GM12878 (cell line): ENCODE measurements around the gene AVEN. TPM values are rescaled to one million over a fixed set of nuclear protein-coding genes. Genes with fewer than 3 reads are reported as not detected.

Experiments used
- ATAC-seq: fragments of 200-7000 bp; cut with Tn5 transposase; 3 replicates; pipeline ENCODE4 v1.9.1; 2020; ENCODE audit warnings: mild to moderate bottlenecking, moderate library complexity
- BruUV-seq: library from RNA; stranded (reverse); fragments of 400-500 nt; replicated peaks from 2 replicates; lab custom pipeline; 2021; lab: Mats Ljungman, UMichigan
- CTCF ChIA-PET: fragments of 300-600 bp; sonication (Branson Sonifier 250); formaldehyde crosslinking; extraction: SDS; loops from one replicate; lab custom pipeline; 2021; ENCODE audit warnings: inconsistent platforms; lab: Yijun Ruan, JAX
- POLR2A ChIA-PET: fragments of 350-600 bp; formaldehyde crosslinking; extraction: SDS; loops from one replicate; lab custom pipeline; 2021; ENCODE audit warnings: inconsistent platforms; lab: Charles Lee
- RAD21 ChIA-PET: fragments of 300-600 bp; sonication (Branson Sonifier 250); formaldehyde crosslinking; loops from one replicate; lab custom pipeline; 2023; ENCODE audit warnings: antibody characterized with exemption; ENCODE audit not compliant: unreplicated experiment; lab: Charles Lee
- SMC1A ChIA-PET: fragments of 300-600 bp; sonication (Branson Sonifier 250); formaldehyde crosslinking; loops from one replicate; lab custom pipeline; 2023; ENCODE audit not compliant: unreplicated experiment, uncharacterized antibody; lab: Charles Lee
- DNase-seq: peaks from one replicate; pipeline ENCODE4 v3.0.0-alpha.2; 2011; ENCODE audit warnings: low read depth, low spot score
- FAIRE-seq: peaks from 3 replicates; lab custom pipeline; 2011; peaks lifted over from hg19 to GRCh38; lab: Jason Lieb, UNC
- H2AFZ ChIP-seq: 2 replicates; pipeline ENCODE4 v1.6.0; 2011; ENCODE audit warnings: low read depth, low read length, control low read depth; ENCODE audit not compliant: control insufficient read depth
- H3K27ac ChIP-seq: 2 replicates; pipeline ENCODE4 v1.5.1; 2011; ENCODE audit warnings: control low read depth; ENCODE audit not compliant: control insufficient read depth, insufficient read depth
- H3K27me3 ChIP-seq, 2 experiments: replicated peaks in 1 of 2; 2 replicates each; pipeline versions ENCODE4 v1.6.0 to v1.6.1; 2011; ENCODE audit warnings: low read length in 1 of 2; ENCODE audit not compliant: control insufficient read depth in 2 of 2, insufficient read depth in 2 of 2
- H3K36me3 ChIP-seq, 2 experiments: 2 replicates each; pipeline ENCODE4 v1.5.1; 2011; ENCODE audit warnings: low read length in 1 of 2; ENCODE audit not compliant: control insufficient read depth in 2 of 2, insufficient read depth in 2 of 2
- H3K4me1 ChIP-seq: 2 replicates; pipeline ENCODE4 v1.6.1; 2011; ENCODE audit warnings: mild to moderate bottlenecking, low read length, moderate library complexity, mixed read lengths; ENCODE audit not compliant: control insufficient read depth, insufficient read depth
- H3K4me2 ChIP-seq: 2 replicates; pipeline ENCODE4 v1.6.0; 2011; ENCODE audit warnings: control low read depth; ENCODE audit not compliant: control insufficient read depth, insufficient read depth
- H3K4me3 ChIP-seq: fragments of 200-600 bp; sonication (generic); 2 replicates; pipeline ENCODE4 v1.5.1; 2016
- H3K79me2 ChIP-seq: 2 replicates; pipeline ENCODE4 v1.6.0; 2011; ENCODE audit warnings: low read length; ENCODE audit not compliant: control insufficient read depth, insufficient read depth
- H3K9ac ChIP-seq: 2 replicates; pipeline ENCODE4 v1.8.0; 2011; ENCODE audit warnings: low read length, control low read depth, mixed read lengths; ENCODE audit not compliant: control insufficient read depth, insufficient read depth
- H3K9me3 ChIP-seq: replicated peaks from 3 replicates; pipeline ENCODE4 v1.5.1; 2011; ENCODE audit warnings: mild to moderate bottlenecking, low read length; ENCODE audit not compliant: control insufficient read depth, insufficient read depth
- H4K20me1 ChIP-seq: 2 replicates; pipeline ENCODE4 v1.6.0; 2011; ENCODE audit not compliant: control insufficient read depth, insufficient read depth
- CBX5 ChIP-seq: sonication (generic); IDR thresholded peaks from 2 replicates; pipeline ENCODE4 v1.6.1; 2016; ENCODE audit warnings: low read depth, moderate library complexity, mild to moderate bottlenecking, inconsistent platforms
- CHD2 ChIP-seq: IDR thresholded peaks from 2 replicates; pipeline ENCODE4 v1.6.1; 2011; ENCODE audit warnings: low read depth, low read length, improper control_type of control experiment, borderline replicate concordance
- CTCF ChIP-seq, 3 experiments: IDR thresholded peaks in 2 of 3; conservative IDR thresholded peaks in 1 of 3; 2 replicates each; pipeline ENCODE4 v1.5.1; 2011; ENCODE audit warnings: low read depth in 3 of 3, low read length in 3 of 3, mild to moderate bottlenecking in 3 of 3, control low read depth in 2 of 3, moderate library complexity in 2 of 3, inconsistent platforms in 1 of 3, mixed read lengths in 1 of 3; ENCODE audit not compliant: control insufficient read depth in 2 of 3, insufficient read depth in 1 of 3; ENCODE audit errors: extremely low read depth in 1 of 3
- GATAD2B ChIP-seq: fragments of 450-650 bp; conservative IDR thresholded peaks from 2 replicates; pipeline ENCODE4 v1.6.1; 2017; ENCODE audit warnings: low read depth, mild to moderate bottlenecking, moderate library complexity
- MYC ChIP-seq: IDR thresholded peaks from 2 replicates; pipeline ENCODE4 v1.6.1; 2011; ENCODE audit warnings: mild to moderate bottlenecking, low read length, moderate library complexity, inconsistent platforms; ENCODE audit not compliant: insufficient read depth, insufficient replicate concordance, insufficient read length, severe bottlenecking
- YY1 ChIP-seq: IDR thresholded peaks from 2 replicates; pipeline ENCODE4 v1.6.1; 2011; ENCODE audit warnings: low read depth, mild to moderate bottlenecking, low read length
- ZNF384 ChIP-seq: IDR thresholded peaks from 2 replicates; pipeline ENCODE4 v1.6.1; 2012; ENCODE audit warnings: low read depth, mild to moderate bottlenecking, low read length, improper control_type of control experiment, borderline replicate concordance
- ZZZ3 ChIP-seq: IDR thresholded peaks from 2 replicates; pipeline ENCODE4 v1.6.1; 2011; ENCODE audit warnings: low read depth; ENCODE audit not compliant: control insufficient read depth, insufficient read length
- WGBS: methylation state at CpG from one replicate; pipeline ENCODE4 v1.1.6; 2016; ENCODE audit warnings: low lambda C conversion rate; ENCODE audit not compliant: insufficient replicate concordance, insufficient coverage; ENCODE audit errors: missing lambda C conversion rate; 5-methylcytosine and 5-hydroxymethylcytosine counted together
- in situ Hi-C: fragments of 300-500 bp; cut with MboI; formaldehyde crosslinking; loops from 9 replicates; pipeline ENCODE4 v1.14.3; 2018; ENCODE audit warnings: mixed read lengths
- intact Hi-C: fragments of 100-400 bp; cut with micrococcal nuclease; formaldehyde crosslinking; loops from one replicate; pipeline ENCODE4 v1.14.2; 2022; ENCODE audit not compliant: unreplicated experiment
- polyA plus RNA-seq, 11 experiments: library from polyadenylated mRNA; depleted of rRNA in 4 of 11; unstranded in 6 of 11; stranded (reverse) in 5 of 11; fragments of >200 nt; fragmentation: Nextera tagmentation in 4 of 11; fragmentation: Illumina TruSeq in 1 of 11; extraction: Ambion mirVana in 4 of 11; extraction: Trizol in 1 of 11; gene quantifications; 1 replicate in 1 of 11; 2 replicates in 10 of 11; pipeline versions ENCODE4 v1.2.1 to v1.2.3, GENCODE V29; 2011 to 2016; ENCODE audit warnings: inconsistent platforms in 2 of 11, missing spikeins in 2 of 11, low read depth in 1 of 11
- total RNA-seq, 4 experiments: library from RNA; depleted of rRNA in 3 of 4; stranded (reverse); fragments of >200 nt in 3 of 4; fragmentation: Illumina TruSeq in 1 of 4; extraction: Trizol in 1 of 4; gene quantifications; 2 replicates each; pipeline versions ENCODE4 v1.2.1 to v1.2.3, GENCODE V29; 2013 to 2021

AVEN gene
- total and polyA plus RNA-seq, 10 of the 15 experiments (the other 5 are each of a cell fraction or from before 2014, with no cell fraction given) = 1.4 to 15.1 (median 10.5) TPM

GRCh38 chr15:34078900-34079299, 39.9 kb upstream of the AVEN start (continued):
- TF ChIP-seq ZNF384 = no peak
- TF ChIP-seq ZZZ3 = no peak
- TF ChIP-seq CHD2 = no peak
- no peak for TF ChIP-seq MYC

GRCh38 chr15:34076785-34077184, 37.8 kb upstream of the AVEN start:
- BruUV-seq = no TSS peak
- no peaks in the 10 kb centered on the region for H4K20me1 ChIP-seq
- H3K4me2 ChIP-seq = no peak overlapping the region
- ChIA-PET RAD21 (no interaction called here), CTCF (no interaction called here), SMC1A (no interaction called here), POLR2A (no interaction called here)
- FAIRE-seq (no peak), ATAC-seq (no peak), DNase-seq (no peak)
- in situ Hi-C loops = no loop called here
- H3K4me1 ChIP-seq = no peaks in the 10 kb centered on the region
- no peak overlapping the region for H3K27ac ChIP-seq
- H3K36me3 ChIP-seq = no peaks in the 10 kb centered on the region
- no peak overlapping the region for H3K9ac ChIP-seq
- intact Hi-C loops = no loop called here
- no peak overlapping the region for H3K4me3 ChIP-seq
- H3K27me3 ChIP-seq = no peaks in the 10 kb centered on the region
- 81% methylated on average over 4 of the region's 4 CpGs for WGBS
- TF ChIP-seq GATAD2B (no peak), CBX5 (no peak), YY1 (no peak), CTCF (IDR thresholded peaks at IDR 0.05 in 2 of 3, conservative IDR thresholded peaks at IDR 0.05 in 1 of 3; ENCODE audit: control insufficient read depth in 2 of 3, extremely low read depth in 1 of 3, insufficient read depth in 1 of 3, low read depth in 3 of 3, low read length in 3 of 3) (no peak)
- H3K79me2 ChIP-seq = no peaks in the 10 kb centered on the region
- no peak overlapping the region for H2AFZ ChIP-seq
- H3K9me3 ChIP-seq = no peaks in the 10 kb centered on the region
